Measurements from ENCODE around the gene ZNF317.
A peak's percentile ranks its signal among the peaks of the same experiment; 100 is the strongest.

ZNF317 gene

GRCh38 chr19:9140159-9140874 lies at the start of gene ZNF317:
TSS of gene ZNF317 (plus strand) at chr19:9140397. CDS start at chr19:9156017, 15,620 bp downstream.
- DNase-seq: peak; percentile 92 to 93

GRCh38 chr19:9107375-9107774 lies 32.8 kb upstream of the ZNF317 start, which contains the start of gene OR7G2:
TSS of gene OR7G2 (minus strand) at chr19:9107475. CDS start at chr19:9103243, 4,232 bp downstream.
- no peak for DNase-seq

- DNase-seq: no peak
Measured at GRCh38 chr19:9109959-9110358, 30.2 kb upstream of the ZNF317 start.

GRCh38 chr19:9115307-9115813 lies 24.8 kb upstream of the ZNF317 start, which contains the start of gene OR7G1:
TSS of gene OR7G1 (minus strand) at chr19:9115763. CDS start at chr19:9115763, 0 bp downstream.
- DNase-seq: no peak

- no peak for DNase-seq
Measured at GRCh38 chr19:9116547-9116946, 23.6 kb upstream of the ZNF317 start.

GRCh38 chr19:9126900-9127405 lies 13.2 kb upstream of the ZNF317 start, which contains the start of gene OR7G3:
TSS of gene OR7G3 (minus strand) at chr19:9126950. CDS start at chr19:9126950, 0 bp downstream.
- no peak for DNase-seq

GRCh38 chr19:9128171-9128570 lies 12.0 kb upstream of the ZNF317 start:
- no peak for DNase-seq

- DNase-seq: no peak
Measured at GRCh38 chr19:9130965-9131364, 9.2 kb upstream of the ZNF317 start.

- DNase-seq: no peak
Measured at GRCh38 chr19:9132422-9132821, 7.8 kb upstream of the ZNF317 start.

GRCh38 chr19:9139609-9140158 lies 513 bp upstream of the ZNF317 start:
- DNase-seq: no peak

GRCh38 chr19:9144920-9145319 lies 4.7 kb downstream of the ZNF317 start:
- no peak for DNase-seq

GRCh38 chr19:9146882-9147281 lies 6.7 kb downstream of the ZNF317 start:
- DNase-seq: no peak

- no peak for DNase-seq
Measured at GRCh38 chr19:9148697-9149096, 8.5 kb downstream of the ZNF317 start.

GRCh38 chr19:9149997-9150396 lies 9.8 kb downstream of the ZNF317 start:
- DNase-seq: no peak

- DNase-seq: no peak
Measured at GRCh38 chr19:9150650-9151049, 10.5 kb downstream of the ZNF317 start.

- no peak for DNase-seq
Measured at GRCh38 chr19:9151367-9151766, 11.2 kb downstream of the ZNF317 start.

GRCh38 chr19:9155591-9155990 lies 15.4 kb downstream of the ZNF317 start:
- DNase-seq: no peak

GRCh38 chr19:9156304-9156703 lies 16.1 kb downstream of the ZNF317 start:
- DNase-seq: no peak

GRCh38 chr19:9159891-9160290 lies 19.7 kb downstream of the ZNF317 start:
- no peak for DNase-seq

- DNase-seq: no peak
Measured at GRCh38 chr19:9161427-9161826, 21.2 kb downstream of the ZNF317 start.

- DNase-seq: no peak
Measured at GRCh38 chr19:9165261-9165660, 25.1 kb downstream of the ZNF317 start.

- DNase-seq: no peak
Measured at GRCh38 chr19:9166846-9167245, 26.6 kb downstream of the ZNF317 start.

GRCh38 chr19:9171393-9171991 lies 31.3 kb downstream of the ZNF317 start:
- no peak for DNase-seq

GRCh38 chr19:9175326-9175725 lies 35.1 kb downstream of the ZNF317 start:
- no peak for DNase-seq

Data from NCI-H2081 (cell line).